Urinary bladder (tissue), 4 donors: ENCODE measurements around the gene ZBED4. TPM values are rescaled to one million over a fixed set of nuclear protein-coding genes. Genes with fewer than 3 reads are reported as not detected.

Experiments
- DNase-seq: peaks from one replicate; pipeline ENCODE4 v3.0.0-alpha.2; 2015; ENCODE audit errors: extremely low spot score
- H3K27ac ChIP-seq: one replicate; pipeline ENCODE4 v1.5.1; 2013; ENCODE audit warnings: low read depth, mild to moderate bottlenecking, moderate library complexity
- H3K36me3 ChIP-seq: one replicate; pipeline ENCODE4 v1.6.1; 2013; ENCODE audit warnings: mild to moderate bottlenecking, moderate library complexity; ENCODE audit not compliant: insufficient read depth
- H3K4me1 ChIP-seq: one replicate; pipeline ENCODE4 v1.6.1; 2013; ENCODE audit warnings: mild to moderate bottlenecking, moderate library complexity; ENCODE audit not compliant: insufficient read depth
- H3K4me3 ChIP-seq: one replicate; pipeline ENCODE4 v1.5.1; 2013; ENCODE audit warnings: low read depth, low read length
- WGBS: extraction: QIAGEN DNeasy Blood & Tissue Kit; methylation state at CpG from one replicate; pipeline ENCODE4 v1.1.7; 2013; 5-methylcytosine and 5-hydroxymethylcytosine counted together
- polyA plus RNA-seq: library from polyadenylated mRNA; stranded (reverse); fragments of 200-250 nt; gene quantifications from one replicate; pipeline ENCODE4 v1.2.3, GENCODE V29; 2013
- total RNA-seq: library from RNA; depleted of rRNA; stranded (reverse); fragments of >200 nt; gene quantifications from one replicate; pipeline ENCODE4 v1.2.3, GENCODE V29; 2014
- donor health status: healthy with polysubstance abuse.
- donor health status: healthy.

Gene ZBED4
- total and polyA plus RNA-seq, 2 donors, result 4.6 to 7.8 TPM

- Histone ChIP-seq H3K36me3 (no peaks in the 10 kb centered on the region), H3K4me3 (no peak overlapping the region), H3K4me1 (no peaks in the 10 kb centered on the region), H3K27ac (no peak overlapping the region)
- WGBS, result 96% methylated on average over 17 of the region's 17 CpGs
- DNase-seq, result no peak
Measured at GRCh38 chr22:49885281-49885680, 31.6 kb downstream of the ZBED4 start.

DNA sequence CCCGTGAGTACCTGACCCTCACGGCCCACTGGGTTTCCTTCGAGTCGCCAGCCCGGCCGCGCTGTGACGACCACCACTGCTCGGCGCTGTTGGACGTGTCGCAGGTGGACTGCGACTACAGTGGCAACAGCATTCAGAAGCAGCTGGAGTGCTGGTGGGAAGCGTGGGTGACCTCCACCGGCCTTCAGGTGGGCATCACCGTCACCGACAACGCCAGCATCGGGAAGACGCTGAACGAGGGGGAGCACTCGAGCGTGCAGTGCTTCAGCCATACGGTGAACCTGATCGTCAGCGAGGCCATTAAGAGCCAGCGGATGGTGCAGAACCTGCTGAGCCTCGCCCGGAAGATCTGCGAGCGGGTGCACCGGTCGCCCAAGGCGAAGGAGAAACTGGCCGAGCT lies 32.2 kb downstream of the ZBED4 start:
- H3K4me3 ChIP-seq, result no peak overlapping the region
- WGBS, result 98% methylated on average over 35 of the region's 35 CpGs
- H3K36me3 ChIP-seq, result no peaks in the 10 kb centered on the region
- H3K4me1 ChIP-seq, result no peaks in the 10 kb centered on the region
- no peak overlapping the region for H3K27ac ChIP-seq
- no peak for DNase-seq

- H3K4me1 ChIP-seq, result no peaks in the 10 kb centered on the region
- no peak overlapping the region for H3K4me3 ChIP-seq
- H3K36me3 ChIP-seq, result no peaks in the 10 kb centered on the region
- no peak overlapping the region for H3K27ac ChIP-seq
- 98% methylated on average over 41 of the region's 41 CpGs for WGBS
- no peak for DNase-seq
Measured at GRCh38 chr22:49886346-49887063, 32.9 kb downstream of the ZBED4 start.

- 94% methylated on average over 14 of the region's 14 CpGs for WGBS
- H3K4me3 ChIP-seq, result no peak overlapping the region
- no peaks in the 10 kb centered on the region for H3K4me1 ChIP-seq
- no peak for DNase-seq
- no peak overlapping the region for H3K27ac ChIP-seq
- H3K36me3 ChIP-seq, result no peaks in the 10 kb centered on the region
Measured at GRCh38 chr22:49887064-49887451, 33.4 kb downstream of the ZBED4 start.

DNA sequence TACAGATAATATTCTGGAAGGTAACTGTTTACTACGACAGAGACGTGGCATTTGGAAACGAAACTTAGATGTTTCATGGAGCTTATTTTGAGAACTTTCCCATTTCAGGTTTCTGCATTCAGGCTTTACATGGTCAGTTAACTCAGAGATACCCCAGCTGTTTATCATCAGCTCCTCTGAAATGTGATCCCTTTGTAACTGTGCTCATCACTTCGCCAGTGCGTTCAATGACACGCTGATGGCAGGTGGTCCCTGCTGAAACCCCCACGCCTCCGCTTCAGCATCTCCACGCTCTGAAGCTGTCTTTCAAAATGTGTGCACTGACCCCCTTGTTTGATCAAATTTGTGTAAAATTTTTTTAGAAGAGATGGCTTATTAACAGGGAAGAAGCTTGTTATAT lies 34.1 kb downstream of the ZBED4 start:
- WGBS, result 91% methylated on average over 9 of the region's 9 CpGs
- H3K27ac ChIP-seq, result no peak overlapping the region
- no peaks in the 10 kb centered on the region for H3K4me1 ChIP-seq
- DNase-seq, result no peak
- H3K4me3 ChIP-seq, result no peak overlapping the region
- no peaks in the 10 kb centered on the region for H3K36me3 ChIP-seq

GRCh38 chr22:49889071-49889470 lies 35.4 kb downstream of the ZBED4 start:
- H3K4me3 ChIP-seq, result no peak overlapping the region
- no peaks in the 10 kb centered on the region for H3K4me1 ChIP-seq
- no peak overlapping the region for H3K27ac ChIP-seq
- 95% methylated on average over 5 of the region's 5 CpGs for WGBS
- no peaks in the 10 kb centered on the region for H3K36me3 ChIP-seq
- DNase-seq, result no peak

DNA sequence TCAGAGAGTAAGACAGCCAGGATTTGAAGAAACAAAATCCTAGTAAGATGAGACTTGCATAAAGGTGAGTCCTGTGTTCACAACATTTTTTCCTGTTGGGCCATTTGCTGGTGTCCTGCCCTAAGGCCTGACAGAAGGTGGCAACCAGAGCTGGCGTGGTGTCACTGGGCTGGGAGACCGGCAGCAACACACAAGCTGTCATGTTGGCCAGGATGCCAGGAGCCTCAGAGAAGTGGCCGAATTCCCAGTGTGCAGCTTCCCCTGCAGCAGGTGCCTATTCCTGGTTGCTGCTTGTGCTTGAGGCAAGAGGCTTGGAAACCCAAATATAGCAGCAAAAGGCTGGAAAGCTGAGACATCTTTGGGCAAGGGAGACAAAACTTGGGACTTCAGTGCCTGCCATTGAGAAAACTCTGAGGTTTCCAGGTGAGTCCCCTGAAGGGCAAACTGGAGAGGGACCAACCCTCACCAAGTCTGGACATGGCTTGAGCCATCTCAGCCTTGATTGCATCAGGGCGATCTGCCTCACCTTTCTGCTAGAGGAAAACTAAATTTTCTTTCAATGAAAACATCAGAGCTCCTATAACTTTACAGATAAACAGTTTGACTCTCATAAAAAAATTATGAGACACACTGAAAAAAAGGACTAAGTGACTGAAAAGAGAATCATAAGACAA lies 38.7 kb downstream of the ZBED4 start:
- H3K4me3 ChIP-seq, result no peak overlapping the region
- H3K36me3 ChIP-seq, result no peaks in the 10 kb centered on the region
- H3K4me1 ChIP-seq, result no peaks in the 10 kb centered on the region
- H3K27ac ChIP-seq, result no peak overlapping the region
- 97% methylated on average over 4 of the region's 4 CpGs for WGBS
- DNase-seq, result no peak

- Histone ChIP-seq H3K4me1 (no peaks in the 10 kb centered on the region), H3K4me3 (no peak overlapping the region), H3K27ac (no peak overlapping the region), H3K36me3 (no peaks in the 10 kb centered on the region)
- DNase-seq, result no peak
- 95% methylated on average over 4 of the region's 4 CpGs for WGBS
Measured at GRCh38 chr22:49893025-49893424, 39.4 kb downstream of the ZBED4 start.

DNA sequence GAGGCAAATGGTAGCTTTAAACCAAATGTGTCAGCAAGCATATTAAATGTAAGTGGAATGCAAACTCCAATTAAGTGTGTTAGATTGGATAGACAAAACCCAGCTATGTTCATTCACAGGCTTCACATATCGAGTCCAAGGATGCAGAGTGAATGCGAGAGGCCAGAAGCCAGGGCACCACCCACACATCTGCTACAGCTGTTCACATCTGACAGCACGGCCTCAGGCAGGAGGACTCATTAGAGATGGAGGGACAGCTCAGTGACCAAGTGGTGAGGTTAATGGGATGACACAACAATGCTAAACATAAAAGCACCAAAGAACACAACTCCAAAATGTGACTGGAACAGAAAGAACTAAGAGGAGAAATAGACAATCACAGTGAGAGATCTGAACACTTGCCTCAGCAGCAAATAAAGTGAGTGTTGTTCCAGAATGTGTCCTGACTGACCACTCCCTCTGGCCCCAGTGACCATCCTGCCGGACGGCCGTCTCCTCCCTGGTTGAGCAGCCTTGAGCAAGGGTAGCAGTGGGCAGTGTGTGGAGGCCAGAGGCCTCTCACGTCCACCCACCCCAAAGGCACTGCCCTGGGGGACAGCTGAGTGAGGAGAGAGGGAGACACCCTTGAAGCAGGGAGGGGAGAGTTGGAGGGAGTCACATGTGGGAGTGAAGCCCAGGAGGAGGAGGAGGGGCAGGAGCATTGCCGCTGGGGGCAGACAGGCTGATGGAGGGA lies 40.8 kb downstream of the ZBED4 start:
- Histone ChIP-seq H3K4me1 (no peaks in the 10 kb centered on the region), H3K4me3 (no peak overlapping the region), H3K36me3 (no peaks in the 10 kb centered on the region), H3K27ac (no peak overlapping the region)
- DNase-seq, result no peak
- WGBS, result 82% methylated on average over 8 of the region's 8 CpGs

GRCh38 chr22:49896201-49896600 lies 42.6 kb downstream of the ZBED4 start:
- Histone ChIP-seq H3K36me3 (no peaks in the 10 kb centered on the region), H3K4me1 (no peaks in the 10 kb centered on the region), H3K27ac (no peak overlapping the region), H3K4me3 (no peak overlapping the region)
- WGBS, result 93% methylated on average over 5 of the region's 5 CpGs
- DNase-seq, result no peak

DNA sequence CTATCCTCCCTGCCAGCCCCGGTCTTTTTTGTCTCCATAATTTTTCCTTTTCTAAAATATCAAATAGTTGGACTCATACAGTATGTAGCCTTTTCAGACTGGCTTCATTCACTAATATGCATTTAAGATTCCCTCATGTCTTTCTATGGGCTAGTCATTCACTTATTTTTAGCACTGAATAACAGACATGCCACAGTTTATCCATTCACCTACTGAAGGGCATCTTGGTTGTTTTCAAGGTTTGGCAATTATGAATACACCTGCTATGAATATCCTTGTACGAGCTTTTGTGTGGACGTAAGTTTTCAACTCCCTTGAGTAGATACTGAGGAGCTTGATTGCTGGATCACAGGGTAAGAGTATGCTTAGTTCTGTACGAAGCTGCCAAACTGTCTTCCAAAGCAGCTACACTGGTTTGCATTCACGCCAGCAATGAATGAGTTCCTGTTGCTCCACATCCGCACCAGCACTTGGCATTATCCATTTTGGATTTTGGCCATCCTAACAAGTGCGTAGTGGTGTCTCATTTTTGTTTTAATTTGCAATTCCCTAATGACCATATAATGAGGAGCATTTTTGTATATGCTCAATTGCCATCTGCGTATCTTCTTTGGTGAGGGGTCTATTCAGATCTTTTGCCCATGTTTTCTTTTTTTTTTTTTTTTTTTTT lies 43.5 kb downstream of the ZBED4 start:
- H3K4me1 ChIP-seq, result no peaks in the 10 kb centered on the region
- DNase-seq, result no peak
- no peak overlapping the region for H3K4me3 ChIP-seq
- H3K36me3 ChIP-seq, result no peaks in the 10 kb centered on the region
- WGBS, result 91% methylated on average over 8 of the region's 8 CpGs
- H3K27ac ChIP-seq, result no peak overlapping the region

GRCh38 chr22:49899530-49899929 lies 45.9 kb downstream of the ZBED4 start:
- 91% methylated on average over 6 of the region's 6 CpGs for WGBS
- no peak for DNase-seq
- Histone ChIP-seq H3K36me3 (no peaks in the 10 kb centered on the region), H3K27ac (no peak overlapping the region), H3K4me1 (no peaks in the 10 kb centered on the region), H3K4me3 (no peak overlapping the region)

- no peak for DNase-seq
- Histone ChIP-seq H3K4me3 (no peak overlapping the region), H3K36me3 (no peaks in the 10 kb centered on the region), H3K27ac (no peak overlapping the region), H3K4me1 (no peaks in the 10 kb centered on the region)
- WGBS, result 88% methylated on average over 30 of the region's 30 CpGs
Measured at GRCh38 chr22:49900441-49901230, 47.0 kb downstream of the ZBED4 start.
